K562 (cell line): ENCODE data around the gene ZNF587.

Experiments used
- ASH1L ChIP-seq: fragments of 450-650 bp; IDR thresholded peaks from 2 replicates; pipeline ENCODE4 v1.6.1; 2018; ENCODE audit warnings: borderline replicate concordance, mild to moderate bottlenecking, low read depth; ENCODE audit not compliant: partially characterized antibody
- CTCF ChIP-seq, 3 experiments: IDR thresholded peaks in 2 of 3; conservative IDR thresholded peaks in 1 of 3; 2 replicates each; pipeline ENCODE4 v1.5.1; 2011 to 2012; ENCODE audit warnings: low read length in 3 of 3, mild to moderate bottlenecking in 3 of 3, control low read depth in 2 of 3, improper control_type of control experiment in 1 of 3, inconsistent platforms in 1 of 3, low read depth in 1 of 3, mixed read lengths in 1 of 3, moderate library complexity in 1 of 3; ENCODE audit not compliant: insufficient read depth in 2 of 3
- CTCFL ChIP-seq: IDR thresholded peaks from 2 replicates; pipeline ENCODE4 v1.6.1; 2011; ENCODE audit warnings: borderline replicate concordance, low read depth, mild to moderate bottlenecking, moderate library complexity, low read length; ENCODE audit not compliant: insufficient read depth, poor library complexity, severe bottlenecking
- NFATC3 ChIP-seq: fragments of 450-650 bp; IDR thresholded peaks from 2 replicates; pipeline ENCODE4 v1.6.1; 2017; ENCODE audit warnings: mild to moderate bottlenecking
- POLR2A ChIP-seq: fragments of 450-650 bp; conservative IDR thresholded peaks from 2 replicates; pipeline ENCODE4 v1.6.1; 2016
- ZNF395 ChIP-seq: fragments of 200-800 bp; sonication (Bioruptor generic); IDR thresholded peaks from 2 replicates; pipeline ENCODE4 v1.6.1; 2017; ENCODE audit warnings: missing genetic modification characterization, missing compliant biosample characterization
- TF ChIP-seq, protein P1 (sequence below): fragments of 200-400 bp; formaldehyde crosslinking; IDR thresholded peaks from 2 replicates; pipeline ENCODE4 v1.6.1; 2017; ENCODE audit warnings: mild to moderate bottlenecking, low read depth, low read length, moderate library complexity

GRCh38 chr19:57907394-57907793 is 57.7 kb downstream of the ZNF587 start:
- no peak for TF ChIP-seq NFATC3
- no peak for TF ChIP-seq POLR2A
- TF ChIP-seq CTCF (IDR thresholded peaks at IDR 0.05 in 2 of 3, conservative IDR thresholded peaks at IDR 0.05 in 1 of 3; ENCODE audit: insufficient read depth in 2 of 3, low read depth in 1 of 3, low read length in 3 of 3), result no peak
- TF ChIP-seq CTCFL, result no peak
- no peak for TF ChIP-seq ZNF395 (CRISPR knock-in tag)
- no peak for TF ChIP-seq ASH1L
- TF ChIP-seq, protein P1, sequence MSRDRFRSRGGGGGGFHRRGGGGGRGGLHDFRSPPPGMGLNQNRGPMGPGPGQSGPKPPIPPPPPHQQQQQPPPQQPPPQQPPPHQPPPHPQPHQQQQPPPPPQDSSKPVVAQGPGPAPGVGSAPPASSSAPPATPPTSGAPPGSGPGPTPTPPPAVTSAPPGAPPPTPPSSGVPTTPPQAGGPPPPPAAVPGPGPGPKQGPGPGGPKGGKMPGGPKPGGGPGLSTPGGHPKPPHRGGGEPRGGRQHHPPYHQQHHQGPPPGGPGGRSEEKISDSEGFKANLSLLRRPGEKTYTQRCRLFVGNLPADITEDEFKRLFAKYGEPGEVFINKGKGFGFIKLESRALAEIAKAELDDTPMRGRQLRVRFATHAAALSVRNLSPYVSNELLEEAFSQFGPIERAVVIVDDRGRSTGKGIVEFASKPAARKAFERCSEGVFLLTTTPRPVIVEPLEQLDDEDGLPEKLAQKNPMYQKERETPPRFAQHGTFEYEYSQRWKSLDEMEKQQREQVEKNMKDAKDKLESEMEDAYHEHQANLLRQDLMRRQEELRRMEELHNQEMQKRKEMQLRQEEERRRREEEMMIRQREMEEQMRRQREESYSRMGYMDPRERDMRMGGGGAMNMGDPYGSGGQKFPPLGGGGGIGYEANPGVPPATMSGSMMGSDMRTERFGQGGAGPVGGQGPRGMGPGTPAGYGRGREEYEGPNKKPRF, result no peak
